K562 (cell line): Measurements from ENCODE around the gene NT5C1A. TPM values are rescaled to one million over a fixed set of nuclear protein-coding genes. Genes with fewer than 3 reads are reported as not detected.
A peak's percentile ranks its signal among the peaks of the same experiment; 100 is the strongest.

Source experiments
- BMI1 ChIP-seq: fragments of 150-350 bp; IDR thresholded peaks from 2 replicates; pipeline ENCODE4 v1.6.1; 2014; ENCODE audit warnings: low read length
- BRD9 ChIP-seq: fragments of 450-650 bp; IDR thresholded peaks from 2 replicates; pipeline ENCODE4 v1.6.1; 2018; ENCODE audit warnings: low read depth; ENCODE audit not compliant: partially characterized antibody
- CC2D1A ChIP-seq: fragments of 450-650 bp; IDR thresholded peaks from 2 replicates; pipeline ENCODE4 v1.6.1; 2017; ENCODE audit warnings: mild to moderate bottlenecking
- CHD2 ChIP-seq: IDR thresholded peaks from 2 replicates; pipeline ENCODE4 v1.6.1; 2011; ENCODE audit warnings: low read depth, low read length
- E2F6 ChIP-seq, 2 experiments: IDR thresholded peaks; 2 replicates each; pipeline ENCODE4 v1.6.1; 2011; ENCODE audit warnings: borderline replicate concordance in 1 of 2, control low read depth in 1 of 2, low read depth in 1 of 2, low read length in 1 of 2, mild to moderate bottlenecking in 1 of 2, mixed read lengths in 1 of 2, moderate library complexity in 1 of 2; ENCODE audit not compliant: insufficient read depth in 1 of 2, insufficient read length in 1 of 2, poor library complexity in 1 of 2, severe bottlenecking in 1 of 2; ENCODE audit errors: extremely low read depth in 1 of 2
- HDAC6 ChIP-seq: IDR thresholded peaks from 2 replicates; pipeline ENCODE4 v1.6.1; 2012; ENCODE audit warnings: low read depth, mild to moderate bottlenecking, control low read depth, inconsistent platforms, low read length, moderate library complexity
- HNRNPL ChIP-seq: fragments of 200-400 bp; formaldehyde crosslinking; IDR thresholded peaks from 2 replicates; pipeline ENCODE4 v1.6.1; 2017; ENCODE audit warnings: low read depth, mild to moderate bottlenecking, low read length
- IRF1 ChIP-seq: sonication (generic); formaldehyde crosslinking; IDR thresholded peaks from 2 replicates; pipeline ENCODE4 v1.8.0; 2022; ENCODE audit warnings: missing genetic modification reagents, mild to moderate bottlenecking, borderline replicate concordance
- JUND ChIP-seq, 2 experiments: IDR thresholded peaks; 2 replicates in 1 of 2; 3 replicates in 1 of 2; pipeline ENCODE4 v1.6.1; 2011; ENCODE audit warnings: borderline replicate concordance in 2 of 2, low read depth in 2 of 2, low read length in 2 of 2, improper control_type of control experiment in 1 of 2, missing biosample characterization in 1 of 2, missing genetic modification characterization in 1 of 2, missing genetic modification reagents in 1 of 2
- L3MBTL2 ChIP-seq: fragments of 450-650 bp; IDR thresholded peaks from 2 replicates; pipeline ENCODE4 v1.6.1; 2016; ENCODE audit warnings: mild to moderate bottlenecking, moderate library complexity
- MBD2 ChIP-seq: sonication (generic); IDR thresholded peaks from 2 replicates; pipeline ENCODE4 v1.6.1; 2016; ENCODE audit warnings: low read depth, borderline replicate concordance
- MCM7 ChIP-seq, 2 experiments: fragments of 450-650 bp; IDR thresholded peaks; 2 replicates each; pipeline ENCODE4 v1.6.1; 2016 to 2018
- NBN ChIP-seq: fragments of 450-650 bp; IDR thresholded peaks from 2 replicates; pipeline ENCODE4 v1.6.1; 2016; ENCODE audit warnings: low read depth, mild to moderate bottlenecking
- NFIX ChIP-seq: fragments of 250-450 bp; sonication (Bioruptor Pico); IDR thresholded peaks from 2 replicates; pipeline ENCODE4 v1.4.0; 2020; ENCODE audit warnings: low read depth, mild to moderate bottlenecking, moderate library complexity
- PATZ1 ChIP-seq: fragments of 250-450 bp; sonication (Bioruptor Pico); IDR thresholded peaks from 2 replicates; pipeline ENCODE4 v1.5.0; 2020; ENCODE audit warnings: mild to moderate bottlenecking, borderline replicate concordance
- SIN3A ChIP-seq, 2 experiments: fragments of 150-350 bp in 1 of 2; IDR thresholded peaks; 2 replicates each; pipeline ENCODE4 v1.6.1; 2011 to 2016; ENCODE audit warnings: borderline replicate concordance in 2 of 2, low read depth in 2 of 2, low read length in 2 of 2, mild to moderate bottlenecking in 2 of 2, moderate library complexity in 2 of 2; ENCODE audit not compliant: control insufficient read depth in 1 of 2
- SIRT6 ChIP-seq: IDR thresholded peaks from one replicate; pipeline ENCODE4 v1.6.1; 2012; ENCODE audit warnings: low read depth, mild to moderate bottlenecking, control low read depth, inconsistent platforms, low read length, moderate library complexity
- SMARCC2 ChIP-seq: fragments of 450-650 bp; IDR thresholded peaks from 2 replicates; pipeline ENCODE4 v1.6.1; 2017; ENCODE audit warnings: antibody characterized with exemption, moderate library complexity, mild to moderate bottlenecking, low read depth
- SREBF1 ChIP-seq: fragments of 150-350 bp; IDR thresholded peaks from 2 replicates; pipeline ENCODE4 v1.6.1; 2014; ENCODE audit warnings: antibody characterized with exemption, low read depth, low read length, borderline replicate concordance
- TFAP4 ChIP-seq: sonication (generic); formaldehyde crosslinking; IDR thresholded peaks from 2 replicates; pipeline ENCODE4 v1.8.0; 2022; ENCODE audit warnings: missing genetic modification reagents, mild to moderate bottlenecking, moderate library complexity, borderline replicate concordance
- YBX1 ChIP-seq: fragments of 450-650 bp; IDR thresholded peaks from 2 replicates; pipeline ENCODE4 v1.7.1; 2016; ENCODE audit warnings: mild to moderate bottlenecking
- ZNF445 ChIP-seq: fragments of 250-450 bp; sonication (Bioruptor Pico); IDR thresholded peaks from 2 replicates; pipeline ENCODE4 v1.4.0; 2020; ENCODE audit warnings: low read depth, mild to moderate bottlenecking, moderate library complexity
- ZNF586 ChIP-seq: fragments of 450-650 bp; formaldehyde crosslinking; conservative IDR thresholded peaks from 2 replicates; pipeline ENCODE4 v1.4.0; 2020; ENCODE audit warnings: mild to moderate bottlenecking, moderate library complexity
- ZNF717 ChIP-seq: fragments of 250-450 bp; sonication (Bioruptor Pico); IDR thresholded peaks from 2 replicates; pipeline ENCODE4 v1.5.0; 2021
- ZNF76 ChIP-seq: fragments of 250-450 bp; sonication (Bioruptor Pico); IDR thresholded peaks from 2 replicates; pipeline ENCODE4 v1.4.0; 2020; ENCODE audit warnings: mild to moderate bottlenecking, moderate library complexity, borderline replicate concordance
- polyA plus RNA-seq, 8 experiments: library from polyadenylated mRNA; depleted of rRNA in 4 of 8; stranded (reverse) in 5 of 8; unstranded in 3 of 8; fragments of >200 nt; fragmentation: Nextera tagmentation in 2 of 8; fragmentation: Illumina TruSeq in 1 of 8; extraction: Ambion mirVana in 2 of 8; extraction: Trizol in 1 of 8; gene quantifications; 2 replicates each; pipeline versions ENCODE4 v1.2.1 to v1.2.3, GENCODE V29; 2011 to 2014; ENCODE audit warnings: inconsistent platforms in 1 of 8, missing spikeins in 1 of 8
- total RNA-seq, 7 experiments: library from RNA; depleted of rRNA in 6 of 7; stranded (reverse); fragments of >200 nt in 6 of 7; fragmentation: Illumina TruSeq in 2 of 7; extraction: Trizol in 2 of 7; gene quantifications; 2 replicates each; pipeline versions ENCODE4 v1.2.1 to v1.2.3, GENCODE V29; 2011 to 2021; ENCODE audit warnings: low replicate concordance in 1 of 7

Gene NT5C1A
- total and polyA plus RNA-seq, 9 of the 15 experiments (the other 6 are each of a cell fraction or from before 2014, with no cell fraction given), result not detected

GRCh38 chr1:39657923-39658485 is 13.9 kb downstream of the NT5C1A start (continued):
- no peak for TF ChIP-seq TFAP4
- no peak for TF ChIP-seq E2F6 (IDR thresholded peaks at IDR 0.05; ENCODE audit: borderline replicate concordance in 1 of 2, extremely low read depth in 1 of 2, insufficient read depth in 1 of 2, insufficient read length in 1 of 2, low read depth in 1 of 2, low read length in 1 of 2, poor library complexity in 1 of 2, severe bottlenecking in 1 of 2)
- TF ChIP-seq HDAC6, result no peak
- TF ChIP-seq MBD2, result no peak
- 0 out of 2 replicates have a peak, but pooled peaks have one; percentile 47 for TF ChIP-seq ZNF76 (CRISPR knock-in tag)
- no peak for TF ChIP-seq IRF1 (CRISPR knock-in tag)
- peak; percentile 30; the same call in 1 of the 2 replicates for TF ChIP-seq L3MBTL2
- TF ChIP-seq NFIX (CRISPR knock-in tag), result no peak
- TF ChIP-seq CHD2, result no peak
- TF ChIP-seq YBX1, result no peak
- TF ChIP-seq JUND (IDR thresholded peaks at IDR 0.05; ENCODE audit: borderline replicate concordance, low read depth, low read length), result peak; percentile 61
- TF ChIP-seq JUND (tag; IDR thresholded peaks at IDR 0.05; ENCODE audit: borderline replicate concordance, low read depth, low read length), result peak; percentile 59; the same call in 2 of the 3 replicates
- no peak for TF ChIP-seq ZNF445 (CRISPR knock-in tag)
- no peak for TF ChIP-seq BRD9
- no peak for TF ChIP-seq SIRT6
- no peak for TF ChIP-seq SMARCC2
- TF ChIP-seq CC2D1A, result no peak
- no peak for TF ChIP-seq BMI1
- TF ChIP-seq ZNF717 (CRISPR knock-in tag), result no peak
- no peak for TF ChIP-seq SIN3A (IDR thresholded peaks at IDR 0.05; ENCODE audit: borderline replicate concordance in 2 of 2, control insufficient read depth in 1 of 2, low read depth in 2 of 2, low read length in 2 of 2)
- no peak for TF ChIP-seq HNRNPL
- TF ChIP-seq SREBF1, result no peak
- TF ChIP-seq MCM7 (IDR thresholded peaks at IDR 0.05), result no peak
- no peak for TF ChIP-seq PATZ1 (CRISPR knock-in tag)
- TF ChIP-seq NBN, result no peak
- TF ChIP-seq ZNF586 (CRISPR knock-in tag), result no peak
